H1 (cell line): ENCODE data around the gene CAMSAP3. TPM values are rescaled to one million over a fixed set of nuclear protein-coding genes. Genes with fewer than 3 reads are reported as not detected.

ENCODE experiments used
- CTCF ChIA-PET: fragments of 300-600 bp; sonication (Branson Sonifier 250); formaldehyde crosslinking; loops from one replicate; lab custom pipeline; 2021; ENCODE audit not compliant: partially characterized antibody; lab: Charles Lee
- POLR2A ChIA-PET: fragments of 300-600 bp; sonication (Branson Sonifier 250); formaldehyde crosslinking; loops from one replicate; lab custom pipeline; 2021; ENCODE audit warnings: inconsistent platforms; ENCODE audit not compliant: partially characterized antibody; lab: Charles Lee
- DNase-seq, 2 experiments: peaks; one replicate each; pipeline versions ENCODE4 v3.0.0 to v3.0.0-alpha.2; 2010 to 2022; ENCODE audit warnings: low spot score in 2 of 2, low read depth in 1 of 2, mixed read lengths in 1 of 2
- FAIRE-seq: peaks from 2 replicates; lab custom pipeline; 2011; peaks lifted over from hg19 to GRCh38; lab: Jason Lieb, UNC
- H2AFZ ChIP-seq: 2 replicates; pipeline ENCODE4 v1.8.1; 2012; ENCODE audit warnings: low read length, inconsistent platforms
- H2AK5ac ChIP-seq: 2 replicates; pipeline ENCODE4 v1.6.1; 2013; ENCODE audit warnings: low read depth, low read length
- H2BK120ac ChIP-seq: replicated peaks from 2 replicates; pipeline ENCODE3; 2013; ENCODE audit warnings: low read depth, low read length, inconsistent platforms
- H2BK12ac ChIP-seq: 2 replicates; pipeline ENCODE4 v1.6.1; 2013; ENCODE audit warnings: low read depth, low read length
- H2BK15ac ChIP-seq: 2 replicates; pipeline ENCODE4 v1.6.1; 2013; ENCODE audit warnings: low read length
- H2BK20ac ChIP-seq: 2 replicates; pipeline ENCODE4 v1.6.1; 2013; ENCODE audit warnings: low read length
- H2BK5ac ChIP-seq: 2 replicates; pipeline ENCODE4 v1.6.1; 2013; ENCODE audit warnings: low read depth, low read length
- H3K14ac ChIP-seq: 2 replicates; pipeline ENCODE4 v1.6.1; 2013; ENCODE audit warnings: inconsistent platforms; ENCODE audit not compliant: insufficient read length
- H3K18ac ChIP-seq: 2 replicates; pipeline ENCODE4 v1.6.1; 2013; ENCODE audit warnings: low read length; ENCODE audit errors: extremely low read depth
- H3K23ac ChIP-seq: 2 replicates; pipeline ENCODE4 v1.6.1; 2013; ENCODE audit warnings: inconsistent platforms; ENCODE audit not compliant: insufficient read length
- H3K23me2 ChIP-seq: 2 replicates; pipeline ENCODE4 v1.6.1; 2013; ENCODE audit warnings: low read depth, low read length
- H3K27ac ChIP-seq: 2 replicates; pipeline ENCODE4 v1.6.1; 2011; ENCODE audit warnings: low read depth, low read length, inconsistent platforms
- H3K27me3 ChIP-seq, 4 experiments: replicated peaks in 1 of 4; 1 replicate in 1 of 4; 2 replicates in 3 of 4; pipeline versions ENCODE4 v1.6.1 to v1.8.1; 2011 to 2013; ENCODE audit warnings: low read length in 3 of 4, mild to moderate bottlenecking in 3 of 4, inconsistent platforms in 2 of 4, mixed read lengths in 2 of 4, moderate library complexity in 1 of 4; ENCODE audit not compliant: control insufficient read depth in 3 of 4, insufficient read depth in 3 of 4; ENCODE audit errors: extremely low read depth in 1 of 4
- H3K36me3 ChIP-seq, 4 experiments: 2 replicates each; pipeline versions ENCODE4 v1.6.1 to v1.8.1; 2011 to 2013; ENCODE audit warnings: mild to moderate bottlenecking in 4 of 4, low read length in 3 of 4, moderate library complexity in 2 of 4, control low read depth in 1 of 4, inconsistent platforms in 1 of 4; ENCODE audit not compliant: insufficient read depth in 4 of 4, control insufficient read depth in 2 of 4
- H3K4ac ChIP-seq: replicated peaks from 2 replicates; pipeline ENCODE3; 2013; ENCODE audit warnings: low read length, low read depth, mixed read lengths, inconsistent platforms; ENCODE audit not compliant: insufficient read length
- H3K4me1 ChIP-seq, 4 experiments: replicated peaks in 1 of 4; 1 replicate in 1 of 4; 2 replicates in 3 of 4; pipeline versions ENCODE4 v1.6.1 to v1.8.1; 2011 to 2013; ENCODE audit warnings: low read length in 3 of 4, inconsistent platforms in 2 of 4, mixed read lengths in 1 of 4; ENCODE audit not compliant: insufficient read depth in 4 of 4, control insufficient read depth in 3 of 4
- H3K4me2 ChIP-seq, 2 experiments: 2 replicates each; pipeline versions ENCODE4 v1.6.1 to v1.8.1; 2011 to 2013; ENCODE audit warnings: low read depth in 2 of 2, low read length in 2 of 2, control low read depth in 1 of 2, inconsistent platforms in 1 of 2, mild to moderate bottlenecking in 1 of 2; ENCODE audit not compliant: insufficient read depth in 1 of 2
- H3K4me3 ChIP-seq, 4 experiments: fragments of 200-600, 300-600 bp in 1 of 4; sonication (generic), shearing (Covaris generic), sonication (Bioruptor Twin) in 1 of 4; 2 replicates each; pipeline versions ENCODE4 v1.5.1 to v1.8.1; 2011 to 2016; ENCODE audit warnings: low read length in 4 of 4, low read depth in 3 of 4, control low read depth in 2 of 4, inconsistent platforms in 2 of 4, mild to moderate bottlenecking in 2 of 4, mixed read lengths in 1 of 4, moderate library complexity in 1 of 4; ENCODE audit not compliant: insufficient read depth in 2 of 4; ENCODE audit errors: extremely low read depth in 1 of 4
- H3K56ac ChIP-seq: replicated peaks from 2 replicates; pipeline ENCODE3; 2013; ENCODE audit warnings: low read depth, mild to moderate bottlenecking, mixed read lengths, low read length, inconsistent platforms; ENCODE audit not compliant: insufficient read length
- H3K79me1 ChIP-seq: 2 replicates; pipeline ENCODE4 v1.6.1; 2013; ENCODE audit warnings: low read depth, low read length, control low read depth
- H3K79me2 ChIP-seq, 2 experiments: 2 replicates each; pipeline versions ENCODE4 v1.6.1 to v1.8.1; 2012 to 2013; ENCODE audit warnings: low read length in 2 of 2, mild to moderate bottlenecking in 2 of 2, inconsistent platforms in 1 of 2; ENCODE audit not compliant: insufficient read depth in 2 of 2, control insufficient read depth in 1 of 2
- H3K9ac ChIP-seq, 4 experiments: replicated peaks in 1 of 4; 1 replicate in 1 of 4; 2 replicates in 3 of 4; pipeline versions ENCODE4 v1.6.1 to v1.8.1; 2011 to 2013; ENCODE audit warnings: low read depth in 3 of 4, low read length in 3 of 4, control low read depth in 2 of 4, mild to moderate bottlenecking in 2 of 4, moderate library complexity in 2 of 4, inconsistent platforms in 1 of 4; ENCODE audit errors: extremely low read depth in 1 of 4
- H3K9me3 ChIP-seq, 2 experiments: 2 replicates each; pipeline versions ENCODE4 v1.6.1 to v1.8.1; 2012 to 2013; ENCODE audit warnings: mild to moderate bottlenecking in 2 of 2, moderate library complexity in 2 of 2, control low read depth in 1 of 2, inconsistent platforms in 1 of 2, low read depth in 1 of 2, low read length in 1 of 2, mixed read lengths in 1 of 2; ENCODE audit not compliant: insufficient read depth in 2 of 2
- H4K20me1 ChIP-seq, 2 experiments: replicated peaks in 1 of 2; 2 replicates each; pipeline versions ENCODE3 to v1.8.1; 2011 to 2013; ENCODE audit warnings: inconsistent platforms in 2 of 2, low read length in 2 of 2, mild to moderate bottlenecking in 1 of 2; ENCODE audit not compliant: insufficient read depth in 2 of 2, control insufficient read depth in 1 of 2
- H4K5ac ChIP-seq: 2 replicates; pipeline ENCODE4 v1.6.1; 2013; ENCODE audit warnings: low read length, low read depth, mixed read lengths, inconsistent platforms; ENCODE audit not compliant: insufficient read length
- H4K8ac ChIP-seq: 2 replicates; pipeline ENCODE4 v1.8.0; 2013; ENCODE audit warnings: mild to moderate bottlenecking, moderate library complexity, low read length, inconsistent platforms; ENCODE audit not compliant: insufficient read depth; ENCODE audit errors: extremely low read depth
- H4K91ac ChIP-seq: replicated peaks from 2 replicates; pipeline ENCODE3; 2013; ENCODE audit warnings: low read length, mixed read lengths, inconsistent platforms; ENCODE audit not compliant: insufficient read length
- CHD1 ChIP-seq: IDR thresholded peaks from 2 replicates; pipeline ENCODE4 v1.6.1; 2012; ENCODE audit warnings: low read depth, low read length, improper control_type of control experiment
- KDM4A ChIP-seq: IDR thresholded peaks from one replicate; pipeline ENCODE4 v1.7.1; 2012; ENCODE audit warnings: low read depth, mild to moderate bottlenecking, moderate library complexity, low read length, inconsistent platforms; ENCODE audit not compliant: severe bottlenecking
- SAP30 ChIP-seq: fragments of 300-600 bp; sonication (generic); IDR thresholded peaks from 2 replicates; pipeline ENCODE4 v1.7.1; 2012; ENCODE audit warnings: low read length, moderate library complexity, mild to moderate bottlenecking, inconsistent platforms; ENCODE audit not compliant: insufficient read depth, insufficient replicate concordance
- WGBS, 2 experiments: shearing (Covaris generic) in 1 of 2; methylation state at CpG; one replicate each; pipeline versions ENCODE4 v1.1.6 to v1.1.7; 2013 to 2015; ENCODE audit warnings: low lambda C conversion rate in 2 of 2, mixed read lengths in 2 of 2, inconsistent platforms in 1 of 2, low coverage in 1 of 2, missing lambda C conversion rate in 1 of 2; ENCODE audit not compliant: insufficient replicate concordance in 2 of 2, insufficient coverage in 1 of 2, insufficient read length in 1 of 2; ENCODE audit errors: extremely low coverage in 1 of 2, missing lambda C conversion rate in 1 of 2; 5-methylcytosine and 5-hydroxymethylcytosine counted together
- polyA plus RNA-seq, 7 experiments: library from polyadenylated mRNA; depleted of rRNA in 3 of 7; stranded (reverse) in 5 of 7; unstranded in 2 of 7; fragments of >200 nt in 5 of 7; fragments of 200-250 nt in 2 of 7; gene quantifications; 1 replicate in 5 of 7; 2 replicates in 1 of 7; 4 replicates in 1 of 7; pipeline versions ENCODE4 v1.2.1 to v1.2.3, GENCODE V29; 2011 to 2013; ENCODE audit warnings: missing spikeins in 2 of 7, mixed read lengths in 2 of 7
- total RNA-seq: library from RNA; stranded (reverse); fragmentation: NEBNext Ultra II Directional; extraction: Animal tissue kit (Norgen Biotek cat#: 25700); gene quantifications from 2 replicates; pipeline ENCODE4 v1.2.1, GENCODE V29; 2021
- TF ChIP-seq, protein P1 (sequence below): IDR thresholded peaks from 2 replicates; pipeline ENCODE4 v1.6.1; 2012; ENCODE audit warnings: inconsistent platforms

The CAMSAP3 gene
- total and polyA plus RNA-seq, 2 of the 8 experiments (the other 6 are each of a cell fraction or from before 2014, with no cell fraction given), result 11.4 to 30.4 TPM

DNA sequence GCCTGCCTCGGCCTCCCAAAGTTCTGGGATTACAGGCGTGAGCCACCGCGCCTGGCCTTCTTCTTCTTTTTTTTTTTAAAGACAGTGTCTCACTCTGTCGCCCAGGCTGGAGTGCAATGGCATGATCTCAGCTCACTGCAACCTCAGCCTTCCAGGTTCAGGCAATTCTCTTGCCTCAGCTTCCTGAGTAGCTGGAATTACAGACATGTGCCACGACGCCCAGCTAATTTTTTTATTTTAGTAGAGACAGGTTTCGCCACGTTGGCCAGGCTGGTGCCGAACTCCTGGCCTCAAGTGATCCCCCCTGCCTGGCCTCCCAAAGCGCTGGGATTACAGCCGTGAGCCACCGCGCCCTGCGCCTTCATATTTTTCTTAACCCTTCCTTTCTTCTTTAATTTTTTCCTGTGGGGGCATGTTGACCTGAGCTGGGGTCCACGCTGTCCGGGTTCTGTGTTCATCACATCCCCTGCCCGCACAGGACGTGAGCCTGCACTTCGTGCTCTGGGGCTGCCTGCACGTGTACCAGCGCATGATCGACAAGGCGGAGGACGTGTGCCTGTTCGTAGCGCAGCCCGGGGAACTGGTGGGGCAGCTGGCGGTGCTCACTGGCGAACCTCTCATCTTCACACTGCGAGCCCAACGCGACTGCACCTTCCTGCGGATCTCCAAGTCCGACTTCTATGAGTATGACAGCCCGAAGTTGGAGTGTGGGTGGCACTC lies 46.1 kb upstream of the CAMSAP3 start:
- Histone ChIP-seq H3K9ac (no peak overlapping the region), H2BK12ac (no peak overlapping the region), H4K8ac (peak overlapping the region; percentile 62; the same call in 1 of the 2 replicates), H2BK5ac (peak overlapping the region; percentile 68; the same call in 1 of the 2 replicates), H3K79me1 (no peaks in the 10 kb centered on the region), H4K5ac (no peak overlapping the region), H3K9me3 (no peaks in the 10 kb centered on the region), H3K27ac (no peak overlapping the region), H3K4me1 (peaks cover 0 to 7% (median 5%) of the 10 kb centered on the region in 4 experiments; a peak in 4 of 7 replicates), H2BK120ac (no peak overlapping the region), H3K4me2 (no peak overlapping the region; a peak in 1 of 4 replicates), H3K27me3 (no peaks in the 10 kb centered on the region), H2BK15ac (no peak overlapping the region), H3K36me3 (peaks cover 0 to 7% (median 3%) of the 10 kb centered on the region in 4 experiments; a peak in 4 of 8 replicates), H4K20me1 (no peaks in the 10 kb centered on the region), H3K18ac (no peak overlapping the region), H3K4me3 (no peak overlapping the region), H3K23ac (no peak overlapping the region), H2AK5ac (no peak overlapping the region), H2BK20ac (no peak overlapping the region), H4K91ac (no peak overlapping the region), H3K23me2 (peaks cover 2% of the 10 kb centered on the region; the same call in 1 of the 2 replicates), H3K79me2 (no peaks in the 10 kb centered on the region), H3K14ac (no peak overlapping the region), H3K4ac (no peak overlapping the region), H2AFZ (no peak overlapping the region), H3K56ac (no peak overlapping the region)
- FAIRE-seq (no peak), DNase-seq (no peak)
- TF ChIP-seq, protein P1, sequence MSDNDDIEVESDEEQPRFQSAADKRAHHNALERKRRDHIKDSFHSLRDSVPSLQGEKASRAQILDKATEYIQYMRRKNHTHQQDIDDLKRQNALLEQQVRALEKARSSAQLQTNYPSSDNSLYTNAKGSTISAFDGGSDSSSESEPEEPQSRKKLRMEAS, result no peak
- no peak for TF ChIP-seq KDM4A
- no peak for TF ChIP-seq CHD1
- no peak for TF ChIP-seq SAP30
- ChIA-PET POLR2A (interaction anchor here (1.6 kb wide), 1 partner anchor 15 kb away, joined by 7 read pairs; the partner anchor contains the start of gene PNPLA6), CTCF (interaction anchor here (0.8 to 1.8 kb wide), 2 partner anchors 15 to 88 kb away, joined by 3 read pairs; partner anchors contain the start of gene PNPLA6)
- 94% methylated on average over 31 of the region's 36 CpGs; no CpG with 5 or more reads in 1 of the 2 experiments for WGBS, 2 experiments
